ENCODE measurements around the gene HENMT1. TPM values are rescaled to one million over a fixed set of nuclear protein-coding genes. Genes with fewer than 3 reads are reported as not detected.
"Not testable (repeated sequence)": the region's sequence is repeated elsewhere in the genome, so short reads cannot be mapped to it uniquely, and the experiment has no call there.

Gene HENMT1
- total and polyA plus RNA-seq, 3 experiments from 2014 or later = 29.6 to 55.2 (median 31.3) TPM

DNA sequence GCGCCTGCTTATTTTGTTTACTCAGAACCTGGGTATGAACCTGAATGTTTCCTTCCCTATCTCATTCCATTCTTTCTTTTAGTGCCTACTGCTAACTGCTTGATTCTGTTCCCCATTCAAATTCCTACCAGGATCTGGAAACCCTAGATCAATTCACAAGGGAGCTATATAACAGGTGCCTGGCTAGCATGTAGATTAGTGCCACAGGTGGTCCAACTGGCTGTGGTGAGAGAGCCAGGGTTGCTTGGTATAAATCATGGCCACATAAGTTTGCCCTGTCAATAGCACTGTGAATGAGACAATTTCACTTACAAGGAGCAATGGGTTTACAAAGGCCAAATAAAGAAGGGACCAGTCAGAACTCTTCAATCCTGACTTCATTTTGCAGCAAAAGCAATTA is 24.6 kb upstream of the HENMT1 start:
- POLR2A ChIA-PET = no interaction called here

DNA sequence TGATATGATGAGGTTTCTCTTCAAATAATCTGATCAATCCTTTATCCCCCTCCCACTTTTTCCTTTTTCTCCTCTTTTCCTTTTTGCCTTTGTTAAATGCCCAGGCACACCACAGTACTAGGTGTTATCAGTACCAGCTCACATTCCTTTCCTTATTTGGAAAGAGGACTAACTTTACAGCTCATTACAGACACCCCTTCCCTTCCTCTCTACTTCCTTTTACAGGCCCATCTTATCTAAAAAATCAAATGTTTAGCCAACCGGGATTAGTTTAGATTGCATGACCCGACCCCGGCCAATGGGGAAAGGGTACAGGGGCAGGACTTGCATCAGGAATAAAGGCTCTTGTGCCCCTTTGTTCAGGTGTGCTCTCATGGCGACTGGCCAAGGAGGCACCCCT is 20.8 kb upstream of the HENMT1 start:
- H3K9me3 ChIP-seq (ENCODE audit: low read length); H3K27ac ChIP-seq (ENCODE audit: low read depth, low read length); H3K9me3 Mint-ChIP-seq; DNase-seq; H3K4me1 Mint-ChIP-seq; H3K27ac Mint-ChIP-seq; H3K27me3 ChIP-seq (ENCODE audit: insufficient read depth, low read length, poor library complexity, severe bottlenecking); H3K4me3 ChIP-seq (ENCODE audit: low read length); H3K4me3 Mint-ChIP-seq; H3K36me3 ChIP-seq (ENCODE audit: insufficient read depth, low read length); H3K27me3 Mint-ChIP-seq; H3K4me1 ChIP-seq (ENCODE audit: insufficient read depth, low read length); H3K36me3 Mint-ChIP-seq: not testable (repeated sequence)
- POLR2A ChIA-PET = interaction anchor here (0.7 kb wide), 1 partner anchor 11 kb away, joined by 3 read pairs; no protein-coding TSS in a partner anchor
- CTCF ChIA-PET = interaction anchor here (1.9 to 2.1 kb wide), 2 partner anchors 11 kb away, joined by 7 to 12 read pairs; partner anchors contain the start of gene PRPF38B

More for the DNA sequence above, 24.6 kb upstream of the HENMT1 start:
- H3K4me1 ChIP-seq (ENCODE audit: insufficient read depth, low read length) = peaks cover 4% of the 10 kb centered on the region
- no peak overlapping the region for H3K4me3 Mint-ChIP-seq
- DNase-seq = no peak
- peaks cover 0 to 2% (median 0%) of the 10 kb centered on the region in 3 donors for H3K36me3 Mint-ChIP-seq
- H3K4me1 Mint-ChIP-seq = peaks cover 4% of the 10 kb centered on the region in 3 donors
- no peak overlapping the region for H3K27ac Mint-ChIP-seq
- H3K27me3 ChIP-seq (ENCODE audit: insufficient read depth, low read length, poor library complexity, severe bottlenecking) = no peaks in the 10 kb centered on the region
- peaks cover 2 to 5% of the 10 kb centered on the region in 2 donors for H3K27me3 Mint-ChIP-seq
- CTCF ChIA-PET = no interaction called here
- no peaks in the 10 kb centered on the region for H3K9me3 Mint-ChIP-seq
- H3K9me3 ChIP-seq (ENCODE audit: low read length) = no peaks in the 10 kb centered on the region
- no peak overlapping the region for H3K27ac ChIP-seq (ENCODE audit: low read depth, low read length)
- no peaks in the 10 kb centered on the region for H3K36me3 ChIP-seq (ENCODE audit: insufficient read depth, low read length)
- H3K4me3 ChIP-seq (ENCODE audit: low read length) = no peak overlapping the region

DNA sequence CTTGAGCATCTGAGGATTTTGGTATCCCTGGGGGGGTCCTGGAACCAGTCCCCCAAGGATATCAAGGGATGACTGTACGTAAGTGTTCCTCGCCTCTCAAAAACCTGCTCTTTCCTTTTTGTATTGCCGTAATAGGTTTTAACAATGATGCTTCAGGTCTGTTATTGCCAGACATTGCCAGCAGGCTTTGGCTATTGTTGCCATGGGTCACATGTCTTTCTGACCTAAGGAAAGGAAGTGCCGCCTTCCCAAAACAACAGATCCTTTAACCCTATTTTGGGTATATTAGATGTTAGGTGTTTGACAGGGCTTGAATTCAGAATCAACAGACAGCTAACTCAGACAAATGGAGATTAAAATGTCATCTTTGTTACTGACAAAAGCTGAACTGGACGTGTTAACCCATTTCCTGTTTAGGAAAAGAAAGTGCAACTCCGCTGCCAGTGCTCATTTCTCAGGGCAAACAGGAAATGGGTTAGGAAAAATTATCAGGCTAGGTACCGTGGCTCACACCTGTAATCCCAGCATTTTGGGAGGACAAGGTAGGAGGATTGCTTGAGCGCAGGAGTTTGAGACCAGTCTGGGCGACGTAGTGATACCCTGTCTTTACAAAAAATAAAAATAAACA is 18.8 kb upstream of the HENMT1 start:
- H3K4me3 ChIP-seq (ENCODE audit: low read length) = no peak overlapping the region
- no peaks in the 10 kb centered on the region for H3K36me3 Mint-ChIP-seq
- peaks cover 8% of the 10 kb centered on the region for H3K4me1 ChIP-seq (ENCODE audit: insufficient read depth, low read length)
- no peak for DNase-seq
- no peaks in the 10 kb centered on the region for H3K9me3 ChIP-seq (ENCODE audit: low read length)
- POLR2A ChIA-PET = no interaction called here
- CTCF ChIA-PET = interaction anchor here (1.3 to 2.1 kb wide), 2 partner anchors 13 to 19 kb away, joined by 5 to 7 read pairs; partner anchors contain the start of genes HENMT1 and PRPF38B
- peaks cover 2 to 5% of the 10 kb centered on the region in 2 donors for H3K27me3 Mint-ChIP-seq
- H3K27ac Mint-ChIP-seq = peak overlapping the region in 1 of 8 donors; percentile 29
- H3K36me3 ChIP-seq (ENCODE audit: insufficient read depth, low read length) = no peaks in the 10 kb centered on the region
- H3K4me1 Mint-ChIP-seq = peaks cover 7 to 8% (median 7%) of the 10 kb centered on the region in 3 donors
- H3K27ac ChIP-seq (ENCODE audit: low read depth, low read length) = no peak overlapping the region
- H3K9me3 Mint-ChIP-seq = no peaks in the 10 kb centered on the region
- H3K4me3 Mint-ChIP-seq = peak overlapping the region in 3 of 7 donors; percentile 35 to 59 (median 49)
- H3K27me3 ChIP-seq (ENCODE audit: insufficient read depth, low read length, poor library complexity, severe bottlenecking) = no peaks in the 10 kb centered on the region

DNA sequence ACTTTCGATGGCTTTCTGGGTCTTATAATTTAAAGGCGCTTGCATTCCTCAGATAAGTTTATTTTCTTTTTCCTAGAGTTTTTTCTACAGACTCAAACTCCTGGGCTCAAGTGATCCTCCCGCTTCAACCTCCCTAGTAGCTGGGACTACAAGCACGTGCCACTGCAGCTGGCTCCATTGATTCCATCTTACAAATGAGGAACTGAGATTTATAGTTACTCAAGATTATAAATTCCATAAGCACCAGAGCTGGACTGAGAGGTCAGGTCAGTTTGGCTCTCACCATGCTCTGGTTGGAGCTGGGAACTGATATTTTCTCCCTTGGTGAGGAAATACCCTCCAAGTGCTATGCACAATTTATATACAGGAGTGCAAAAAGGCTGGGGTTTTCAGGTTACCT is 17.8 kb upstream of the HENMT1 start:
- Histone ChIP-seq H3K4me3 (ENCODE audit: low read length) (no peak overlapping the region), H3K36me3 (ENCODE audit: insufficient read depth, low read length) (no peaks in the 10 kb centered on the region), H3K9me3 (ENCODE audit: low read length) (no peaks in the 10 kb centered on the region), H3K27me3 (ENCODE audit: insufficient read depth, low read length, poor library complexity, severe bottlenecking) (no peaks in the 10 kb centered on the region), H3K4me1 (ENCODE audit: insufficient read depth, low read length) (peaks cover 8% of the 10 kb centered on the region), H3K27ac (ENCODE audit: low read depth, low read length) (no peak overlapping the region)
- peaks cover 2 to 5% of the 10 kb centered on the region in 2 donors for H3K27me3 Mint-ChIP-seq
- DNase-seq = no peak
- H3K36me3 Mint-ChIP-seq = no peaks in the 10 kb centered on the region
- peaks cover 7 to 8% (median 7%) of the 10 kb centered on the region in 3 donors for H3K4me1 Mint-ChIP-seq
- POLR2A ChIA-PET = interaction anchor here (1.9 kb wide), 1 partner anchor 32 kb away, joined by 4 read pairs; no protein-coding TSS in a partner anchor
- CTCF ChIA-PET = interaction anchor here (1.1 to 1.3 kb wide), 2 partner anchors 35 to 166 kb away, joined by 3 to 4 read pairs; no protein-coding TSS in a partner anchor
- no peak overlapping the region for H3K4me3 Mint-ChIP-seq
- H3K27ac Mint-ChIP-seq = no peak overlapping the region
- no peaks in the 10 kb centered on the region for H3K9me3 Mint-ChIP-seq

DNA sequence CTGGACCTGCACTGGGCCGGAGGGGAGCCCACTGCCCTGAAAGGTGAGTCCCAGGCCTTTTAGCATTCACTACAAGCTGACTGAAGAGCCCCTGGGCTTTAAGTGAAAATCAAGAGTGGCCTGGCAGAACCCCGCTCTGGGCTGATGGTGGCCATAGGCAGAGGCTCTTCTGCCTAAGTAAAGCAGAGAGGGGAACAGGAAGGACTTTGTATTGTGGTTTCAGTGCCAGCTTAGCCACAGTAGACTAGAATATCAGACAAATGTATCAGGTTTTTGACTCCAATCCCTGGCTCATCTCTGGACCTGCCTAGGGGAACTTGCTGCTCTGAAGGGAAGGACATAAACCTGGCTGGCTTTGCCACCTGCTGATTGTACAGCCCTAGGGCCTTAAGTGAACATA is 10.2 kb upstream of the HENMT1 start:
- H3K36me3 ChIP-seq (ENCODE audit: insufficient read depth, low read length) = no peaks in the 10 kb centered on the region
- no peaks in the 10 kb centered on the region for H3K27me3 ChIP-seq (ENCODE audit: insufficient read depth, low read length, poor library complexity, severe bottlenecking)
- Mint-ChIP-seq H3K4me1 (peaks cover 3 to 9% (median 8%) of the 10 kb centered on the region in 3 donors), H3K36me3 (peaks cover 0 to 2% (median 0%) of the 10 kb centered on the region in 3 donors), H3K27me3 (no peaks in the 10 kb centered on the region), H3K9me3 (no peaks in the 10 kb centered on the region), H3K27ac (peak overlapping the region in 2 of 8 donors; percentile 36 to 66), H3K4me3 (no peak overlapping the region)
- no peak for DNase-seq
- no peak overlapping the region for H3K27ac ChIP-seq (ENCODE audit: low read depth, low read length)
- ChIA-PET POLR2A (interaction anchor here (1.3 kb wide), 1 partner anchor 21 kb away, joined by 4 read pairs; the partner anchor contains the start of gene PRPF38B), CTCF (interaction anchor here (1.2 to 3.6 kb wide), 2 partner anchors 21 to 27 kb away, joined by 5 to 14 read pairs; partner anchors contain the start of gene PRPF38B)
- no peaks in the 10 kb centered on the region for H3K4me1 ChIP-seq (ENCODE audit: insufficient read depth, low read length)
- H3K9me3 ChIP-seq (ENCODE audit: low read length) = no peaks in the 10 kb centered on the region
- no peak overlapping the region for H3K4me3 ChIP-seq (ENCODE audit: low read length)

DNA sequence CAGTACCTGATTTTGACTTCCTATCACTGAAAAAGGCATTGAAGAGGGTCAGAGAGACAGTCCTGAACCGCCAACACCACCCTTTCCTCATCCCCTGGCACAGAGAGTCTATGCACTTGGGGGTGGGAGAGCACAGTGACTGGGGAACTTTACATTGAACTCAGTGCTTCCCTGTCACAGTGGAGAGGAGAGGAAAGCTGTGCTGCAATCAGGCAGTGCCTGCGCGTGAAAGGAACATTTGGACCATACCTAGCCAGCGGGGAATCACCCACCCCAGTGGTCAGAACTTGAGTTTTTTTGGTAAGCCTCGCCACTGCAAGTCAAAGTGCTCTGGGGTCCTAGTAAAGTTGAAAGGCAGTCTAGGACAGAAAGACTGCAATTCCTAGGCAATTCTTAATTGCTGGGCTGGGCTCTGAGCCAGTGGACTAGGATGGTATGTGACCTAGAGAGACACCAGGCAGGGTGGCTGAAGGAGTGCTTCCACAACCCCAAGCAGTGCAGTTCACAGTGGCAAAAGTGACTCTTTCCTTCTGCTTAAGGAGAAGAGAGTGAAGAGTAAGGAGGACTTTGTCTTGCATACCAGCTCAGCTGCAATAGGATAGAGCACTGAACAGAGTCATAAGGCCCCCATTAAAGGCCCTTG is 9.4 kb upstream of the HENMT1 start:
- Histone ChIP-seq H3K27ac (ENCODE audit: low read depth, low read length) (no peak overlapping the region), H3K4me3 (ENCODE audit: low read length) (no peak overlapping the region), H3K9me3 (ENCODE audit: low read length) (no peaks in the 10 kb centered on the region), H3K27me3 (ENCODE audit: insufficient read depth, low read length, poor library complexity, severe bottlenecking) (no peaks in the 10 kb centered on the region), H3K4me1 (ENCODE audit: insufficient read depth, low read length) (no peaks in the 10 kb centered on the region), H3K36me3 (ENCODE audit: insufficient read depth, low read length) (no peaks in the 10 kb centered on the region)
- Mint-ChIP-seq H3K4me3 (no peak overlapping the region), H3K4me1 (peaks cover 3 to 9% (median 8%) of the 10 kb centered on the region in 3 donors), H3K36me3 (peaks cover 0 to 5% (median 3%) of the 10 kb centered on the region in 3 donors), H3K27ac (no peak overlapping the region), H3K9me3 (no peaks in the 10 kb centered on the region), H3K27me3 (no peaks in the 10 kb centered on the region)
- DNase-seq = no peak
- ChIA-PET POLR2A (interaction anchor here (1.3 kb wide), 1 partner anchor 22 kb away, joined by 4 read pairs; the partner anchor contains the start of gene PRPF38B), CTCF (interaction anchor here (3.6 kb wide), 1 partner anchor 22 kb away, joined by 14 read pairs; the partner anchor contains the start of gene PRPF38B)

DNA sequence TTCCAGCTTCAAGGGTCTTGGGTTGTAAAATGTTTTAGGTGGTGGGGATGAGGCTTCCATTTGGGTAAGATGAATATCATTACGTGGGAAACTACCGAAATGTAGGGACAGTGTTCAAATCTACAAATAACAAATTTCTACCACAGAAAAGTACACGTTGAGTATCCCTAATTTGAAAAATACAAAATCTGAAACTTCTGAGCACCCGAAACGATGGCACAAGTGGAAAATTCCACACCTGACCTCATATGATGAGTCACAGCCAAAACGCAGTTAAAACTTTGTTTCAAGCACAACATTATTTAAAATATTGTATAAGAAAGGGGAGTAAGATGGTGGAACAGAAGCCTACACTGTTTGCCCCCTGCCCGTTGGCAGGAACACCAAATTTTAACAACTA is 8.8 kb upstream of the HENMT1 start:
- H3K27me3 ChIP-seq (ENCODE audit: insufficient read depth, low read length, poor library complexity, severe bottlenecking) = no peaks in the 10 kb centered on the region
- ChIA-PET POLR2A (no interaction called here), CTCF (interaction anchor here (3.6 kb wide), 1 partner anchor 23 kb away, joined by 14 read pairs; the partner anchor contains the start of gene PRPF38B)
- H3K9me3 ChIP-seq (ENCODE audit: low read length) = no peaks in the 10 kb centered on the region
- no peaks in the 10 kb centered on the region for H3K36me3 ChIP-seq (ENCODE audit: insufficient read depth, low read length)
- no peaks in the 10 kb centered on the region for H3K27me3 Mint-ChIP-seq
- H3K4me1 ChIP-seq (ENCODE audit: insufficient read depth, low read length) = no peaks in the 10 kb centered on the region
- H3K27ac Mint-ChIP-seq = peak overlapping the region in 1 of 8 donors; percentile 3
- H3K4me1 Mint-ChIP-seq = peaks cover 3 to 9% (median 8%) of the 10 kb centered on the region in 3 donors
- no peak for DNase-seq
- no peaks in the 10 kb centered on the region for H3K9me3 Mint-ChIP-seq
- H3K4me3 Mint-ChIP-seq = no peak overlapping the region
- H3K36me3 Mint-ChIP-seq = peaks cover 0 to 5% (median 3%) of the 10 kb centered on the region in 3 donors
- H3K27ac ChIP-seq (ENCODE audit: low read depth, low read length) = no peak overlapping the region
- no peak overlapping the region for H3K4me3 ChIP-seq (ENCODE audit: low read length)

DNA sequence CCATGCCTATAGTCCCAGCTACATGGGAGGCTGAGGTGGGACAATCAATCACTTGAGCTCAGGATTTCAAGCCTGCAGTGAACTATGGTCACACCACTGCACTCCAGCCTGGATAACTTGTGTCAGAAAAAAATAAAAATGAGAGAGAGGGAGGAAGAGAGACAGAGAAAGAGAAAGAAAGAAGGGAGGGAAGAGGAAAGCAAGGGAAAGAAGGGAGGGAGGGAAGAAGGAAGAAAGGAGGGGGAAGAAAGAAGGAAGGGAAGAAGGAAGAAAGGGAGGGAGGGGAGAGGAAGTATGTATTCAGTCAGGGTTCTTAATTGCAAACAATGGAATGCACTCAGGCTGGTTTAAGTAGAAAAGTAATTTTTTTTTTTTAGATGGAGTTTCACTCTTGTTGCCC is 7.9 kb upstream of the HENMT1 start:
- Histone ChIP-seq H3K27me3 (ENCODE audit: insufficient read depth, low read length, poor library complexity, severe bottlenecking) (no peaks in the 10 kb centered on the region), H3K4me1 (ENCODE audit: insufficient read depth, low read length) (no peaks in the 10 kb centered on the region), H3K4me3 (ENCODE audit: low read length) (no peak overlapping the region), H3K9me3 (ENCODE audit: low read length) (no peaks in the 10 kb centered on the region), H3K27ac (ENCODE audit: low read depth, low read length) (no peak overlapping the region), H3K36me3 (ENCODE audit: insufficient read depth, low read length) (no peaks in the 10 kb centered on the region)
- Mint-ChIP-seq H3K4me1 (peaks cover 3 to 9% (median 8%) of the 10 kb centered on the region in 3 donors), H3K27ac (no peak overlapping the region), H3K4me3 (no peak overlapping the region), H3K36me3 (peaks cover 0 to 5% (median 3%) of the 10 kb centered on the region in 3 donors), H3K27me3 (no peaks in the 10 kb centered on the region), H3K9me3 (no peaks in the 10 kb centered on the region)
- DNase-seq = no peak
- ChIA-PET POLR2A (no interaction called here), CTCF (interaction anchor here (0.6 to 3.6 kb wide), 3 partner anchors 12 to 40 kb away, joined by 3 to 14 read pairs (median 3); partner anchors contain the start of gene PRPF38B)
